CD4-positive, alpha-beta T cell treated with Interleukin-6 at 100 ng/mL for 8 hours (primary cell): ENCODE results near the gene SLC5A1.

Experiments used
- DNase-seq: peaks from one replicate; pipeline ENCODE4 v3.0.0-alpha.2; 2020; ENCODE audit warnings: mixed read lengths, low spot score

The SLC5A1 gene

GRCh38 chr22:32050678-32051515 is 7.8 kb downstream of the SLC5A1 start:
- DNase-seq = peak; percentile 35

DNA sequence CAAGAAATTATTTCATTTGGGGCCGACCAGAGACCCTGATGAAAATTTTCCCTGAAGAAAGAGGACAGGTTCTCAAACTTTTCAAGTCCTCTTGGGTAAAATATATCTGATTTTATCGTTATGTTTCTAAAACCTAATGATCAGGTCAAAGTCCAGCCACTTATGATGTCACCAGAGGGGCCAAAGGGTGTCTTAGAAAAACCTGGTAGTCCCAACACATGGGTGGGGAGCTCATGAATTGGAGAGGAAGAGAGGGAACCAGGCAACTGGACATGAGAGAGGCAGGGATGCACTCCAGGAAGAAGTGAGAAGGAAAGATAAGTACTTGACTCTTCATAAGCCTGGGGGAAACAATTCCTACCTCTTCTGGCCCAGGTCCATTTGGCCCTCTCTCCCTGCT is 9.2 kb downstream of the SLC5A1 start:
- no peak for DNase-seq

- no peak for DNase-seq
These were observed 10.1 kb downstream of the SLC5A1 start for GRCh38 chr22:32052936-32053791.

GRCh38 chr22:32055069-32055468 is 12.0 kb downstream of the SLC5A1 start:
- DNase-seq = no peak

- DNase-seq = no peak
These were observed 15.7 kb downstream of the SLC5A1 start for GRCh38 chr22:32058656-32059260.

DNA sequence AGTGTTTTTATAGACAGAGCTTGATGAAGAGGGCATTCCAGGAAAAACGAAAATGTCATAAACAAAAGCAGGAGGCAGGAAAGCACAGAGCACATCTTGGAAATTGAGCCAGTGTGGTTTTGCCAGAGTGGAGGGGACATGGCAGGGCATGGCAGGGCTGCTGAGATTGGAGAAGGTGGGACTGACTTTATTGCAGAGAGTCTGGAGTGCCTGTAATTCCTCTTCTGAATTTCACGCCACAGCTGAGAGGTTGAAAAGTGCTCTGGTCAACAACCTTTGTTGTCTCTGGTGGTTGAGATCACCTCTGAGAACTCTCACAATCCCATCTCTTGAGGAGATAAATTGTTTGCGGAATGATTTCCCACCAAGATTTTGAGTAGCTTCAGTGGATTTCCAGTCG is 16.4 kb downstream of the SLC5A1 start:
- no peak for DNase-seq

DNA sequence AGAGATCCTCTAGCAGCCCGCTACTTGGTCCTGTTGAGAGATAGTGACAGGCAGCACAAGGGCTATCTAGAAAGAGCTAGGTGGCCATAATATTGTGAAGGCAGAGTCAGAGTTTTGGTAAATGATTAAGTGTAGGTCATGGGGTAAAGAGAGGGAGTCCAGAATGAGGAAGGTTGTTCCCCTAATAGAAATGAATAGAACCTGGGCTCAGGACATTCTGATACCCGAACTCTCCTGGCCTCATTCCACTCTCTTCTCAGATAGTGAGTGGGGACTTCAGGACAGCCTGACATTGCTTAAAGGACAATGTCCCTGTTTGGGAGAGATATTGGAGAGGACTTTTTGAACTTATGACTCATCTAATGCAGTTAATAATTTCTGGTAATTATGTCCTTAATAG is 20.6 kb downstream of the SLC5A1 start:
- DNase-seq = no peak

DNA sequence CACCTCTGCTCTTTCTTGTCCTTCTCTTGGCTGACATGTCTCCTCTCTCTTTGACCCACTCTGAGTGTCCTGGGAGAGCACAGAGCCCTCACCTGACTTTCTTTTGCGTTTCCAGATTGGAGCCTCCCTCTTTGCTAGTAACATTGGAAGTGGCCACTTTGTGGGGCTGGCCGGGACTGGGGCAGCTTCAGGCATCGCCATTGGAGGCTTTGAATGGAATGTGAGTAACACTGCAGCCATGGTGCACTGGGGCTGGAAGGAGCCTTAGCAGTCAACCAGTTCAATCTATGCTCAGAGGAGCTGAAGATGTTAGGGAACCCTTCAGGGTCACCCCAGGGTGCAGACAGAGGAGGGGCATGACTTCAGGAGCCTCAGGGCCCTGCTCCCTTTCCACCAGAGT is 23.8 kb downstream of the SLC5A1 start:
- DNase-seq = no peak

DNA sequence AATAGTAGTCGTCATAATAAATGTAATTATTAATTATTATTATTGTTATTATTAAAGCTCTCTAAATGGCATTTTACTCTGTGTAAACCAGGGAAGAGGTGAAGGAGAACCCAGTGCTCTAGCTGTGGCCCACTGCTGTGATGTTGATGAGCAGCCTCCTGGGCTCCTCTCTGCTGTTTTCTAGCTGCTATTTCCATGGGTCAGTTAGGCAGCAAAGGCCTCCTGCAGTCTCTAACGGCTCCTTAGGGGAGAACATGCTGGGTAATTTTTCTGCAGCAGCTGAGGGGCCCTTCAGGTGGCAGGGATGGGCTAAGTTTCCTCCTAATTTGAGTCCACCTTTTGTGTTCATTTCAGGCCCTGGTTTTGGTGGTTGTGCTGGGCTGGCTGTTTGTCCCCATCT is 24.6 kb downstream of the SLC5A1 start:
- no peak for DNase-seq

- DNase-seq = no peak
These were observed 26.7 kb downstream of the SLC5A1 start for GRCh38 chr22:32069579-32070372.

- DNase-seq = no peak
These were observed 30.2 kb downstream of the SLC5A1 start for GRCh38 chr22:32073262-32073661.

DNA sequence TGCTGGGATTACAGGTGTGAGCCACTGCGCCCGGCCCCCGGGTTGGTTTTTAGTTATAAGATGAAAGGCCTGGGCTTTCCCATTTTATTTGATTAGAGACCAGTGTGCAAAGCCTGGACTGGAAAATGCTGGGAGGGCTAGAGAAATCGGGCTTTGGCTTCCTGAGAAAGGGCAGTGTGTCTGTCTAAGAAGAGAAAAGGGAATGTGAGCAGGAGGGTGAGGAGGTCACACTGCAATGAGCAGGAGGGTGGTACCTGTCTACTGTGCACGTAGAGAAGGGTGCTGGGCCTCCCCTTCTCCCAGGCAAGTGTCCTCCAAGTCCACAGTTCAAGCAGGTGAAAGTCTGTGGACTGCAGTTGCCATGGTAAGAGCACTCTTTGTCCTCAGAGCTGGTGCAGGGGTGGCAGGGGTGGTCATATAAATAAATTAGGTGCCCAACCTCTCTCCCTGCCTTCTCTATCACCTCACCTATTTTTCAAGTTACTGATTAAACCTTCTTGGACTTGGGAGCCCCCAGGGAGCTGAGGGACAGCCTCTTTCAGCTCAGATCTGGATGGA is 30.8 kb downstream of the SLC5A1 start:
- DNase-seq = no peak

GRCh38 chr22:32075997-32076760 is 33.1 kb downstream of the SLC5A1 start:
- DNase-seq = no peak

GRCh38 chr22:32076761-32077084 is 33.7 kb downstream of the SLC5A1 start:
- no peak for DNase-seq

GRCh38 chr22:32077151-32077550 is 34.1 kb downstream of the SLC5A1 start:
- no peak for DNase-seq

GRCh38 chr22:32079130-32080089 is 36.3 kb downstream of the SLC5A1 start:
- DNase-seq = no peak

DNA sequence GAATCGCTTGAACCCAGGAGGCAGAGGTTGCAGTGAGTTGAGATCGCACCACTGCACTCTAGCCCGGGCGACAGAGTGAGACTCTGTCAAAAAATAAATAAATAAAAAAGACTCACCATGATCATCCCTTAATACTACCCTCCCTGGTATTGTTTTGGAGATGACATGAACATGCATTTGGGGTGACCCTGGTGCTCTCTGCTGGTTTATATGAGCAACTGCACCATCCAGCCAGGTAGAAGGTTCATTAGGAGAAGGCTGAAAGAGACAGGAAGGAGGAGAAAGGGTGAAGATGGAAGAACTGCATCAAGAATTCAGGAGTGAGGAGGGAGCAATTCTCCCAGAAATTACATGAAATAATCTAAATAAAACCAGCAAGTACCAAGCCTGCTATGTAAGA is 37.8 kb downstream of the SLC5A1 start:
- peak; percentile 26 for DNase-seq

- DNase-seq = no peak
These were observed 39.3 kb downstream of the SLC5A1 start for GRCh38 chr22:32082331-32082730.

DNA sequence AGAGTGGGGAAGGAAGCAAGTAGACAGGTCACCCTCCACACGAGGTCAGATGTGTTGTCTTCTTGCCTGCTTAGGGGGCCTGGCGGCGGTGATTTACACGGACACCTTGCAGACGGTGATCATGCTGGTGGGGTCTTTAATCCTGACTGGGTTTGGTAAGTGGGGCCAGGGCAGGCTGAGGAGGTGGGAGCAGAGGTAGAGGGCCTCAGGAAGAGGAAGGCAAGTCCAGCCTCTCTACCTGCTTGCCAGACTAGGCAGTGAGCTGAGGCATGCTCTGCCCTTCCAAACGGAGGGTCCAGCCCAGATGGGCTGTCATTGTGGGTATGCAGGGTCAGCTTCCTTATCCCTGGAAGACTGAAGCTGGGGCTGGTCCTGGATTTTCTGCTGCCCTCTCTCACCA is 39.9 kb downstream of the SLC5A1 start:
- no peak for DNase-seq

DNA sequence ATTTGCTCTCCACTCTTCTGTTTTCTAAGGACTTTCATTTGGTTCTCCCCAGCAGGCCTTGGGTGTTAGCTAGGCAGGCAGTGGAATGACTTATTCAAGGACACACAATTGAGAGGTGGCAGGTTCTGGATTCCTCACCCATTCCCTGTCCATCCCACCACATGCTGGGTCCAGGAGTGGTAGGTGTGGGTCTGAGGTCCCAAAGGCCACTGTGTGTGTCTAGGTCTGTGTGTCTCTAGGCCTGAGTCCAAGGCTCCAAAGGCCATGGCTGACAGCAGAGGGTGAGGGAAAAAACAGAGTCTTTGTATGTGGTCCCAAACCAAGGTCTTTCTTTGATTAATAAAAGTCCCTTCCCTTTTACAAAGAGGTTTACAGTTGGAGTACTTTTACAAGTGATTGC is 40.8 kb downstream of the SLC5A1 start:
- DNase-seq = no peak
